Small intestine (tissue), 7 donors: ENCODE measurements around the gene LIMK1. TPM values are rescaled to one million over a fixed set of nuclear protein-coding genes. Genes with fewer than 3 reads are reported as not detected.

Source experiments
- DNase-seq, 2 donors: peaks; one replicate each; pipeline versions ENCODE4 v3.0.0 to v3.0.0-alpha.2; 2013
- FAIRE-seq: peaks from 2 replicates; lab custom pipeline; 2012; peaks lifted over from hg19 to GRCh38; lab: Jason Lieb, UNC
- H3K27ac ChIP-seq, 3 donors: one replicate each; pipeline ENCODE4 v1.5.1; 2013; ENCODE audit warnings: low read length in 2 of 3, mild to moderate bottlenecking in 2 of 3, control low read depth in 1 of 3, inconsistent platforms in 1 of 3, low read depth in 1 of 3, moderate library complexity in 1 of 3
- H3K27me3 ChIP-seq, 3 donors: one replicate each; pipeline ENCODE4 v1.6.1; 2013; ENCODE audit warnings: low read length in 3 of 3, inconsistent platforms in 1 of 3; ENCODE audit not compliant: control insufficient read depth in 3 of 3, insufficient read depth in 3 of 3
- H3K36me3 ChIP-seq, 3 donors: one replicate each; pipeline ENCODE4 v1.6.1; 2013; ENCODE audit warnings: low read length in 3 of 3, inconsistent platforms in 1 of 3, low read depth in 1 of 3, mild to moderate bottlenecking in 1 of 3, moderate library complexity in 1 of 3; ENCODE audit not compliant: control insufficient read depth in 3 of 3, insufficient read depth in 2 of 3
- H3K4me1 ChIP-seq, 3 donors: one replicate each; pipeline ENCODE4 v1.6.1; 2013; ENCODE audit warnings: low read length in 2 of 3, inconsistent platforms in 1 of 3, low read depth in 1 of 3, mild to moderate bottlenecking in 1 of 3, moderate library complexity in 1 of 3; ENCODE audit not compliant: control insufficient read depth in 3 of 3, insufficient read depth in 2 of 3
- H3K4me3 ChIP-seq, 3 donors: one replicate each; pipeline ENCODE4 v1.5.1; 2013; ENCODE audit warnings: low read length in 3 of 3, control low read depth in 1 of 3, inconsistent platforms in 1 of 3, low read depth in 1 of 3, mild to moderate bottlenecking in 1 of 3, moderate library complexity in 1 of 3
- H3K9me3 ChIP-seq, 2 donors: one replicate each; pipeline ENCODE4 v1.6.1; 2013; ENCODE audit warnings: low read depth in 1 of 2, low read length in 1 of 2; ENCODE audit not compliant: control insufficient read depth in 2 of 2, insufficient read depth in 1 of 2
- WGBS, 3 donors: extraction: QIAGEN DNeasy Blood & Tissue Kit; methylation state at CpG; one replicate each; pipeline ENCODE4 v1.1.7; 2013; 5-methylcytosine and 5-hydroxymethylcytosine counted together
- polyA plus RNA-seq, 4 donors: library from polyadenylated mRNA; stranded (reverse) in 3 of 4; unstranded in 1 of 4; fragments of 200-250 nt in 3 of 4; fragments of 120-200 nt in 1 of 4; gene quantifications; one replicate each; pipeline versions ENCODE4 v1.2.1 to v1.2.3, GENCODE V29; 2013
- donor health status: healthy with polysubstance abuse.
- donor health status: control.
- donor health status: control.
- donor health status: Bipolar disorder and iron deficiency.
- donor health status: healthy.

The LIMK1 gene
- polyA plus RNA-seq, 4 donors: 2.0 to 8.7 (median 7.0) TPM

DNA sequence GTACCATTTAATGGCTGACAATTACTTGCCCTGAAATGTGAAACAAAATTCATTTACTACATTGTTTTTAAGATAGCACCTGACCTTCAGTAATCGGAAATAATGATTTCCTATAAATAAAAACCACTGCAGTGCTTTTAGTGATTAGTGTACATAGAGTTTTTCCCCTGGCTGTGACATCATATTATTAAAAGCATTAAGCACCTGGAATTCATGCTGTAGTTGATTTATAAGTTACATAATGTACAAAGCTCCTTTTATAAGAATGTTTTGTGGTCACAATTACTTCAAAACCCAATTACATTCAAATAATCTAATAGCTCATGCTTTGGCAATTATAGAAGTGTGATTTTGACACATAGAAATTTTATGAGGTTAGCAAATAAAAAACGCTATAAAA is 46.3 kb downstream of the LIMK1 start:
- Histone ChIP-seq H3K4me3 (no peak overlapping the region), H3K27ac (no peak overlapping the region), H3K27me3 (peaks cover 0 to 2% (median 0%) of the 10 kb centered on the region in 3 donors), H3K36me3 (no peaks in the 10 kb centered on the region), H3K9me3 (no peaks in the 10 kb centered on the region), H3K4me1 (no peaks in the 10 kb centered on the region)
- no peak for DNase-seq
- 12 to 50% (median 23%) methylated on average over 2 of the region's 2 CpGs for WGBS, 3 donors
- FAIRE-seq: no peak

- no peak for DNase-seq
- peaks cover 0 to 2% (median 0%) of the 10 kb centered on the region in 3 donors for H3K27me3 ChIP-seq
- no peaks in the 10 kb centered on the region for H3K36me3 ChIP-seq
- H3K4me3 ChIP-seq: no peak overlapping the region
- no peak for FAIRE-seq
- 58 to 61% (median 61%) methylated on average over 4 of the region's 4 CpGs for WGBS, 3 donors
- no peak overlapping the region for H3K27ac ChIP-seq
- H3K4me1 ChIP-seq: no peaks in the 10 kb centered on the region
- H3K9me3 ChIP-seq: no peaks in the 10 kb centered on the region
Observed at GRCh38 chr7:74130518-74130917, 46.9 kb downstream of the LIMK1 start.

DNA sequence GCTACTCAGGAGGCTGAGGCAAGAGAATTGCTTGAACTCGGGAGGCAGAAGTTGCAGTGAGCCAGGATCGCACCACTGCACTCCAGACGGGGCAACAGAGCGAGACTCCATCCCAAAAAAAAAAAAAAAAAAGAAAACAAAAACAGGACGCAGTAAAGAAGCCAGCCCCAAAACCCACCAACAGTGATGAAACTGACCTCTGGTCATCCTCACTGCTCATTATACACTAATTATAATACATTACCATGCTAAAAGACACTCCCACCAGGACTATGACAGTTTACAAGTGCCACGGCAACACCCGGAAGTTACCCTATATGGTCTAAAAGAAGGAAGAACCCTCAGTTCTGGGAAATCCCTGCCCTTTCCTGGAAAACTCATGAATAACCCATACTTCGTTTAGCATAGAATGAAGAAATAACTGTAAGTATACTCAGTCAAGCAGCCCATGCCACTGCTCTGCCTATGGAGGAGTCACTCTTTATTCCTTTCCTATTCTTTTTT is 50.6 kb downstream of the LIMK1 start:
- Histone ChIP-seq H3K27ac (no peak overlapping the region), H3K4me3 (no peak overlapping the region), H3K4me1 (no peaks in the 10 kb centered on the region), H3K27me3 (peaks cover 0 to 2% (median 0%) of the 10 kb centered on the region in 3 donors), H3K36me3 (no peaks in the 10 kb centered on the region), H3K9me3 (no peaks in the 10 kb centered on the region)
- DNase-seq (no peak), FAIRE-seq (no peak)
- WGBS, 3 donors: 57 to 60% (median 57%) methylated on average over 8 of the region's 8 CpGs

- peaks cover 0 to 2% (median 0%) of the 10 kb centered on the region in 3 donors for H3K27me3 ChIP-seq
- no peaks in the 10 kb centered on the region for H3K4me1 ChIP-seq
- no peak for FAIRE-seq
- H3K9me3 ChIP-seq: no peaks in the 10 kb centered on the region
- 84 to 92% (median 88%) methylated on average over 12 of the region's 12 CpGs for WGBS, 3 donors
- H3K27ac ChIP-seq: no peak overlapping the region
- no peak overlapping the region for H3K4me3 ChIP-seq
- H3K36me3 ChIP-seq: no peaks in the 10 kb centered on the region
- no peak for DNase-seq
Observed at GRCh38 chr7:74138334-74138867, 54.8 kb downstream of the LIMK1 start.

GRCh38 chr7:74138945-74139843 is 55.6 kb downstream of the LIMK1 start:
- H3K9me3 ChIP-seq: no peaks in the 10 kb centered on the region
- no peak overlapping the region for H3K27ac ChIP-seq
- WGBS, 3 donors: 88 to 92% (median 92%) methylated on average over 16 of the region's 16 CpGs
- no peaks in the 10 kb centered on the region for H3K36me3 ChIP-seq
- FAIRE-seq: no peak
- no peak overlapping the region for H3K4me3 ChIP-seq
- H3K4me1 ChIP-seq: no peaks in the 10 kb centered on the region
- peaks cover 0 to under 1% (median 0%) of the 10 kb centered on the region in 3 donors for H3K27me3 ChIP-seq
- no peak for DNase-seq

DNA sequence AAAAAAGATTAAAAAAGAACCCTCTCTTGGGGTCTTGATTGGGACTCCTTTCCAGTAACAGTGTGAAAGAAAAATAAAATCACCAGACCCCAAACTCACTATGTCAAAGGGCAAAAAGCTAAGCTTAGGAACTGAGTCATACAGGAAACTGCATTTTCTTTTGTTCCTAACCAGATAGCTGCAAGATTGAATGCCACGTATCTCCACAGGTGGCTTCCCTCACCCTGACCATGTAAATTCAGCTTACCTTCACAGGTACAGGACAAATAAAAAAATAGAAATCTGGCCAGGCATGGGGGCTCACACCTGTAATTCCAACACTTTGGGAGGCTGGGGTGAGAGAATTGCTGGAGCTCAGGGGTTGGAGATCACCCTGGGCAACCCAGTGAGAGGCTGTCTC is 58.1 kb downstream of the LIMK1 start:
- Histone ChIP-seq H3K36me3 (no peaks in the 10 kb centered on the region), H3K27me3 (no peaks in the 10 kb centered on the region), H3K27ac (no peak overlapping the region), H3K9me3 (peaks cover 0 to 9% of the 10 kb centered on the region in 2 donors), H3K4me1 (no peaks in the 10 kb centered on the region), H3K4me3 (no peak overlapping the region)
- DNase-seq (no peak), FAIRE-seq (no peak)
- 36 to 58% (median 56%) methylated on average over 1 of the region's 1 CpG for WGBS, 3 donors

GRCh38 chr7:74143383-74143782 is 59.8 kb downstream of the LIMK1 start:
- no peak overlapping the region for H3K27ac ChIP-seq
- DNase-seq: no peak
- H3K9me3 ChIP-seq: peaks cover 0 to 9% of the 10 kb centered on the region in 2 donors
- FAIRE-seq: no peak
- 67 to 81% (median 73%) methylated on average over 6 of the region's 6 CpGs for WGBS, 3 donors
- H3K36me3 ChIP-seq: no peaks in the 10 kb centered on the region
- no peaks in the 10 kb centered on the region for H3K4me1 ChIP-seq
- no peak overlapping the region for H3K4me3 ChIP-seq
- H3K27me3 ChIP-seq: no peaks in the 10 kb centered on the region

- Histone ChIP-seq H3K9me3 (peaks cover 0 to 9% of the 10 kb centered on the region in 2 donors), H3K27ac (no peak overlapping the region), H3K27me3 (no peaks in the 10 kb centered on the region), H3K4me3 (no peak overlapping the region), H3K4me1 (no peaks in the 10 kb centered on the region), H3K36me3 (no peaks in the 10 kb centered on the region)
- DNase-seq (no peak), FAIRE-seq (no peak)
- 94 to 96% (median 94%) methylated on average over 1 of the region's 1 CpG for WGBS, 3 donors
Observed at GRCh38 chr7:74148491-74148890, 64.9 kb downstream of the LIMK1 start.
